ENCODE results near the gene LGALS7B. TPM values are rescaled to one million over a fixed set of nuclear protein-coding genes. Genes with fewer than 3 reads are reported as not detected.
A peak's percentile ranks its signal among the peaks of the same experiment; 100 is the strongest.
"Not testable (repeated sequence)": the region's sequence is repeated elsewhere in the genome, so short reads cannot be mapped to it uniquely, and the experiment has no call there.

Gene LGALS7B
- total RNA-seq, 4 donors from 2014 or later: 871 to 2,466 (median 1,613) TPM

- Histone ChIP-seq H3K27me3 (no peaks in the 10 kb centered on the region), H3K9me3 (no peaks in the 10 kb centered on the region), H3K27ac (no peak overlapping the region), H3K4me1 (peaks cover 6 to 15% (median 11%) of the 10 kb centered on the region in 3 donors), H3K36me3 (no peaks in the 10 kb centered on the region), H3K4me3 (no peak overlapping the region)
- 87 to 93% methylated on average over 2 of the region's 2 CpGs for WGBS, 2 donors
- intact Hi-C loops (cut with DNase I): no loop called here
- DNase-seq: no peak
- TF ChIP-seq CTCF (IDR thresholded peaks at IDR 0.05): no peak
- no peak for TF ChIP-seq POLR2A (IDR thresholded peaks at IDR 0.05)
These were observed 23.8 kb upstream of the LGALS7B start for GRCh38 chr19:38765214-38765613.

- intact Hi-C loops (cut with DNase I): no loop called here
- Histone ChIP-seq H3K27me3 (no peaks in the 10 kb centered on the region), H3K36me3 (no peaks in the 10 kb centered on the region), H3K4me1 (peaks cover 6 to 15% (median 11%) of the 10 kb centered on the region in 3 donors), H3K4me3 (no peak overlapping the region), H3K27ac (no peak overlapping the region), H3K9me3 (no peaks in the 10 kb centered on the region)
- TF ChIP-seq CTCF (IDR thresholded peaks at IDR 0.05): no peak
- TF ChIP-seq POLR2A (IDR thresholded peaks at IDR 0.05): no peak
- WGBS, 2 donors: 77 to 80% methylated on average over 10 of the region's 10 CpGs
- DNase-seq: no peak
These were observed 22.5 kb upstream of the LGALS7B start for GRCh38 chr19:38766276-38767047.

GRCh38 chr19:38769635-38770211 lies 19.3 kb upstream of the LGALS7B start:
- 5 to 42% methylated on average over 5 to 15 of the region's 42 CpGs for WGBS, 2 donors
- Histone ChIP-seq H3K27ac (peak overlapping the region; percentile 88 to 95 (median 91)), H3K4me3 (peak overlapping the region; percentile 11 to 60 (median 42)), H3K4me1 (peaks cover 10 to 29% (median 12%) of the 10 kb centered on the region in 3 donors), H3K27me3 (no peaks in the 10 kb centered on the region), H3K9me3 (no peaks in the 10 kb centered on the region), H3K36me3 (no peaks in the 10 kb centered on the region)
- TF ChIP-seq POLR2A (IDR thresholded peaks at IDR 0.05): peak in 1 of 4 donors; percentile 65
- peak; percentile 91 to 99 (median 98) for TF ChIP-seq CTCF (IDR thresholded peaks at IDR 0.05)
- DNase-seq: peak; percentile 76
- intact Hi-C loops (cut with DNase I): no loop called here

GRCh38 chr19:38770228-38770948 lies 18.6 kb upstream of the LGALS7B start:
- H3K36me3 ChIP-seq; intact Hi-C loops (cut with DNase I); H3K9me3 ChIP-seq; DNase-seq; H3K27me3 ChIP-seq: not testable (repeated sequence)
- peak overlapping the region; percentile 88 to 95 (median 91) for H3K27ac ChIP-seq
- peak overlapping the region; percentile 11 to 60 (median 42) for H3K4me3 ChIP-seq
- peaks cover 15 to 36% (median 17%) of the 10 kb centered on the region in 3 donors for H3K4me1 ChIP-seq
- no CpG with 5 or more reads among the region's 58 CpGs for WGBS, 2 donors

- WGBS, 2 donors: no CpG with 5 or more reads among the region's 22 CpGs
- H3K4me3 ChIP-seq: peak overlapping the region in 1 of 4 donors; percentile 26
These were observed 18.1 kb upstream of the LGALS7B start for GRCh38 chr19:38770949-38771275.

GRCh38 chr19:38771569-38771968 lies 17.4 kb upstream of the LGALS7B start:
- H3K9me3 ChIP-seq; intact Hi-C loops (cut with DNase I); H3K27me3 ChIP-seq; H3K36me3 ChIP-seq; DNase-seq: not testable (repeated sequence)
- peak overlapping the region in 2 of 4 donors; percentile 75 to 81 for H3K27ac ChIP-seq
- peaks cover 15 to 45% (median 17%) of the 10 kb centered on the region in 3 donors for H3K4me1 ChIP-seq
- no CpG with 5 or more reads among the region's 30 CpGs for WGBS, 2 donors
- H3K4me3 ChIP-seq: peak overlapping the region in 1 of 4 donors; percentile 40

More at GRCh38 chr19:38770949-38771275, 18.1 kb upstream of the LGALS7B start:
- Histone ChIP-seq H3K27ac (peak overlapping the region in 2 of 4 donors; percentile 77 to 83), H3K4me1 (peaks cover 15 to 41% (median 17%) of the 10 kb centered on the region in 3 donors)
- H3K27me3 ChIP-seq; DNase-seq; H3K9me3 ChIP-seq; H3K36me3 ChIP-seq; intact Hi-C loops (cut with DNase I): not testable (repeated sequence)

All from esophagus squamous epithelium (tissue), 5 donors.